Prostate gland (tissue), 2 donors: ENCODE measurements around the gene KLHL3. TPM values are rescaled to one million over a fixed set of nuclear protein-coding genes. Genes with fewer than 3 reads are reported as not detected.

ENCODE experiments used
- DNase-seq: peaks from one replicate; pipeline ENCODE4 v3.0.0-alpha.2; 2019; ENCODE audit warnings: low spot score
- H3K27ac ChIP-seq, 2 donors: fragments of 200-600 bp; sonication (generic); 2 replicates each; pipeline ENCODE4 v1.5.1; 2017 to 2019
- H3K27me3 ChIP-seq: fragments of 200-600 bp; sonication (generic); replicated peaks from 2 replicates; pipeline ENCODE4 v1.5.1; 2019; ENCODE audit not compliant: insufficient read depth
- H3K36me3 ChIP-seq, 2 donors: fragments of 200-600 bp; sonication (generic); 1 replicate in 1 of 2; 2 replicates in 1 of 2; pipeline versions ENCODE4 v1.5.1 to v1.8.1; 2017 to 2019
- H3K4me1 ChIP-seq: fragments of 200-600 bp; sonication (generic); replicated peaks from 2 replicates; pipeline ENCODE4 v1.5.1; 2019
- H3K4me3 ChIP-seq, 2 donors: fragments of 200-600 bp; sonication (generic); 2 replicates each; pipeline ENCODE4 v1.5.1; 2017 to 2019
- H3K9me3 ChIP-seq: fragments of 200-600 bp; sonication (generic); 2 replicates; pipeline ENCODE4 v1.5.1; 2017
- POLR2A ChIP-seq: fragments of 450-650 bp; IDR thresholded peaks from one replicate; pipeline ENCODE4 v1.6.1; 2016; ENCODE audit warnings: antibody characterized with exemption, mild to moderate bottlenecking
- POLR2AphosphoS5 ChIP-seq: sonication (generic); formaldehyde crosslinking; IDR thresholded peaks from one replicate; pipeline ENCODE4 v1.6.1; 2017; ENCODE audit warnings: antibody characterized with exemption
- WGBS: methylation state at CpG from one replicate; pipeline ENCODE4 v1.1.5; 2018; 5-methylcytosine and 5-hydroxymethylcytosine counted together
- intact Hi-C: fragments of 100-400 bp; cut with DNase I; formaldehyde crosslinking; loops from one replicate; pipeline ENCODE4 v1.14.2; 2022
- total RNA-seq, 2 donors: library from RNA; depleted of rRNA; stranded (reverse); fragments of >200 nt; gene quantifications; one replicate each; pipeline ENCODE4 v1.1.0, GENCODE V29; 2016
- TF ChIP-seq, protein P1 (sequence below), 4 experiments: fragments of 200-600 bp in 2 of 4; fragments of 450-650 bp in 2 of 4; sonication (generic) in 2 of 4; IDR thresholded peaks; 1 replicate in 3 of 4; 2 replicates in 1 of 4; pipeline ENCODE4 v1.5.1; 2016 to 2019; ENCODE audit warnings: antibody characterized with exemption in 4 of 4, mild to moderate bottlenecking in 2 of 4, moderate library complexity in 2 of 4

KLHL3 gene
- total RNA-seq, 2 donors from 2014 or later: 1.8 to 14.0 TPM

DNA sequence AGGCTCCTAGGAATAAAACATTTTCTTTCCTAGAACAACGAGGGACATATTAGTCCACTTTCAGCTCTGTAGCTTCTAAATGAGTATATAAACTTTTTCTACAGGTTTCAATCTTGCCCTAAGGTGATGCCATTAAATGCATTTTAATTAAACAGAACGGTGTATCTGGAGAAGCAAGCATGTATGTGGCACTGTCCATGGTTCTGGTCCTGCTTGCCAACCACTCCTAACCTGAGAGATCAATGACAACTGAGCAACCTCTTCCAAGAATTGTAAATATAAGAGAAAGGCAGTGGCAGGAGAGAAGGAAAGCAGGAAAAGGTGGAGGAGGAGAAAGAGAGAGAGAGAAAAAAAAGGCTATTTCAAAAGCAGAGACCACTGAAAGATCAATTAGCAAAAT is 141.2 kb downstream of the KLHL3 start:
- DNase-seq: no peak
- TF ChIP-seq POLR2AphosphoS5 (no peak), POLR2A (no peak)
- TF ChIP-seq, protein P1, sequence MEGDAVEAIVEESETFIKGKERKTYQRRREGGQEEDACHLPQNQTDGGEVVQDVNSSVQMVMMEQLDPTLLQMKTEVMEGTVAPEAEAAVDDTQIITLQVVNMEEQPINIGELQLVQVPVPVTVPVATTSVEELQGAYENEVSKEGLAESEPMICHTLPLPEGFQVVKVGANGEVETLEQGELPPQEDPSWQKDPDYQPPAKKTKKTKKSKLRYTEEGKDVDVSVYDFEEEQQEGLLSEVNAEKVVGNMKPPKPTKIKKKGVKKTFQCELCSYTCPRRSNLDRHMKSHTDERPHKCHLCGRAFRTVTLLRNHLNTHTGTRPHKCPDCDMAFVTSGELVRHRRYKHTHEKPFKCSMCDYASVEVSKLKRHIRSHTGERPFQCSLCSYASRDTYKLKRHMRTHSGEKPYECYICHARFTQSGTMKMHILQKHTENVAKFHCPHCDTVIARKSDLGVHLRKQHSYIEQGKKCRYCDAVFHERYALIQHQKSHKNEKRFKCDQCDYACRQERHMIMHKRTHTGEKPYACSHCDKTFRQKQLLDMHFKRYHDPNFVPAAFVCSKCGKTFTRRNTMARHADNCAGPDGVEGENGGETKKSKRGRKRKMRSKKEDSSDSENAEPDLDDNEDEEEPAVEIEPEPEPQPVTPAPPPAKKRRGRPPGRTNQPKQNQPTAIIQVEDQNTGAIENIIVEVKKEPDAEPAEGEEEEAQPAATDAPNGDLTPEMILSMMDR (IDR thresholded peaks at IDR 0.05): no peak
- no peaks in the 10 kb centered on the region for H3K27me3 ChIP-seq
- no peaks in the 10 kb centered on the region for H3K36me3 ChIP-seq
- H3K27ac ChIP-seq: no peak overlapping the region
- no peak overlapping the region for H3K4me3 ChIP-seq
- H3K4me1 ChIP-seq: no peaks in the 10 kb centered on the region
- H3K9me3 ChIP-seq: no peaks in the 10 kb centered on the region
- intact Hi-C loops: no loop called here
- 40% methylated on average over 2 of the region's 2 CpGs for WGBS

DNA sequence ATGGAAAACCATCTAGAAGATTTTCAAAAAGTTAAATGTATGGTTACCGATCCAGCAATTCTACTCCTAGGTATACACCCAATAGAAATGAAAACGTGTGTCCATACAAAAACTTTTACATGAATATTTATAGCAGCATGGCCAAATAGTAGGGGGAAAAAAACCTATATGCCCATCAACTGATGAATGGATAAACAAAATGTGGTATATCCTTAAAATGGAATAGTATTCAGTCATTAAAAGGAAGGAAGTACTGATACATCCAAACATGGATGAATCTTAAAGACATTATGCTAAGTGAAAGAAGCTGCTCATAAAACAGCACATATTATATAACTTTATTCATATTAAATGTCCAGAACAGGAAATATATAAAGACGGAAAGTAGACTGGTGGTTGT is 143.6 kb downstream of the KLHL3 start:
- no peak for DNase-seq
- no peaks in the 10 kb centered on the region for H3K9me3 ChIP-seq
- H3K4me3 ChIP-seq: no peak overlapping the region
- intact Hi-C loops: no loop called here
- no peaks in the 10 kb centered on the region for H3K4me1 ChIP-seq
- TF ChIP-seq, protein P1 (IDR thresholded peaks at IDR 0.05): no peak
- TF ChIP-seq POLR2A: no peak
- TF ChIP-seq POLR2AphosphoS5: no peak
- no peaks in the 10 kb centered on the region for H3K36me3 ChIP-seq
- no peak overlapping the region for H3K27ac ChIP-seq
- 83% methylated on average over 3 of the region's 3 CpGs for WGBS
- no peaks in the 10 kb centered on the region for H3K27me3 ChIP-seq

DNA sequence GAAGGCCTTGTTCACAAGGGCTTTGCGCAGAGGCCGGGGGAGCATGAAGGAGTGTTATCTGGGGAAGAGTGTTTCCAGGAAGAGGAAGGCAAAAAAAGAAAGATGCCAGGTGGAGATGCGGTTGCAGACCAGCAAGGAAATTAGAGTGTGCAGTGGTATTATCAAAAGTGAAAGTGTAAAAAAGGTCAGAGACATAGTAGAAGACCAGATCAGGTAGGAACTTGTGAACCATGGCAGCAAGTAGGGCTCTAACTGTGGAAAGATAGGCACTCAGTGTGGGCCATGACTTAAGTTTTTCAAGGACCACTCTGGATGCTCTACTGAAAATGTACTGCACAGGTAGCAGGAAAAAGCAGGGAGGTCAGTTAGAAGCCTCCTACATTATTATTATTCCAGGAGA is 146.7 kb downstream of the KLHL3 start:
- intact Hi-C loops: no loop called here
- WGBS: 88% methylated on average over 3 of the region's 3 CpGs
- TF ChIP-seq POLR2A: no peak
- no peak for TF ChIP-seq POLR2AphosphoS5
- TF ChIP-seq, protein P1 (IDR thresholded peaks at IDR 0.05): no peak
- DNase-seq: no peak
- Histone ChIP-seq H3K36me3 (no peaks in the 10 kb centered on the region), H3K27me3 (no peaks in the 10 kb centered on the region), H3K4me3 (no peak overlapping the region), H3K4me1 (no peaks in the 10 kb centered on the region), H3K9me3 (no peaks in the 10 kb centered on the region), H3K27ac (no peak overlapping the region)

DNA sequence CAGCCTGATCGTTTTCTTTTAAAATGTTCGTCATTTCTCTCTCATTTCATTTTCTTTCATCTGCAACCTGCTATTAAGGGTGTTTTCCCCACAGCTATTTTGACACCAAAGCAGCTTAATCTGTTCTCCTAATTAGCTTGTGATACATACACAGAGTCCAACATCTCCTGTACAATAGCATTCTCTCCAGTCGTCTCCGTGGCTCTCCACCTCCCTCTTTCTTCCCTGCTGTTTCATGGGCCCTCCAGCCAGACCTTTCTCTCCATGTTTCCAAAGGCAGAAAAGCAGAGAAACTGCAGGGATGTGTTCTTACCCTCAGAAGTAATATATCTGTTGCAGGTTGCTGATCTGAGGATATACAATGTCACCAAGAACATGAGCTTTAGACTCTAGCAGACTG is 148.0 kb downstream of the KLHL3 start:
- Histone ChIP-seq H3K9me3 (no peaks in the 10 kb centered on the region), H3K27ac (no peak overlapping the region), H3K36me3 (no peaks in the 10 kb centered on the region), H3K4me1 (no peaks in the 10 kb centered on the region), H3K4me3 (no peak overlapping the region), H3K27me3 (no peaks in the 10 kb centered on the region)
- intact Hi-C loops: no loop called here
- TF ChIP-seq, protein P1 (IDR thresholded peaks at IDR 0.05): no peak
- TF ChIP-seq POLR2A (no peak), POLR2AphosphoS5 (no peak)
- DNase-seq: no peak
- 78% methylated on average over 4 of the region's 4 CpGs for WGBS

DNA sequence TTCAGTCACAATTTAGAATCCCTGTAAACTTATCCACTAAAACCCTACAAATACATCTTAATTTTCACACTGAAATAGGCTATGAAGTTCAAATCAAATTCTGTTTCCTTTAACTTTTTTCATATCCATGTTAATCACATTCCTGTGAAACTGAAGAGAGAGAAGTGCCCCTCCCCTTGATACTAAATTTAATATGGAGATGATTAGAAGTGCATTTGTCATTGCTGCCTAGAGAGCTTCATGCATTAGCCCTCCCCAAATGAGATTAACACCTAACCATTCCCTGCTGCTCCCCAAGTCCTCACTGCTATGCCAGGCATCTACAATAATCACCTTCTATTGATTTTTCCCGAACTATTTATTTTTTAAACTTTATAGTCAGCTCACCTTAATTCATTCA is 151.6 kb downstream of the KLHL3 start:
- DNase-seq: no peak
- 77% methylated on average over 1 of the region's 1 CpG for WGBS
- Histone ChIP-seq H3K27ac (no peak overlapping the region), H3K9me3 (no peaks in the 10 kb centered on the region), H3K4me1 (no peaks in the 10 kb centered on the region), H3K36me3 (no peaks in the 10 kb centered on the region), H3K4me3 (no peak overlapping the region), H3K27me3 (no peaks in the 10 kb centered on the region)
- intact Hi-C loops: no loop called here
- TF ChIP-seq POLR2A (no peak), POLR2AphosphoS5 (no peak)
- TF ChIP-seq, protein P1 (IDR thresholded peaks at IDR 0.05): no peak
